HG03280 (cell line): ENCODE measurements around the gene IFNA13.
"Not testable (repeated sequence)": the region's sequence is repeated elsewhere in the genome, so short reads cannot be mapped to it uniquely, and the experiment has no call there.

Source experiments
- ATAC-seq: cut with Tn5 transposase; IDR thresholded peaks from one replicate; pipeline ENCODE4 v1.9.1; 2021; ENCODE audit warnings: mild to moderate bottlenecking, moderate library complexity; ENCODE audit not compliant: unreplicated experiment

The IFNA13 gene

GRCh38 chr9:21367957-21368356, at the start of gene IFNA13:
Gene IFNA13 (minus strand): TSS chr9:21368057. CDS start chr9:21368010, 47 bp downstream.
- ATAC-seq: no peak

- ATAC-seq: no peak
Measured at GRCh38 chr9:21415493-21416267, 47.8 kb upstream of the IFNA13 start.

- ATAC-seq: no peak
Measured at GRCh38 chr9:21414220-21414940, 46.5 kb upstream of the IFNA13 start.

GRCh38 chr9:21413624-21414023, 45.8 kb upstream of the IFNA13 start:
- ATAC-seq: no peak

GRCh38 chr9:21413151-21413550, 45.3 kb upstream of the IFNA13 start:
- ATAC-seq: no peak

- no peak for ATAC-seq
Measured at GRCh38 chr9:21412107-21412506, 44.2 kb upstream of the IFNA13 start.

GRCh38 chr9:21408817-21409216, 41.0 kb upstream of the IFNA13 start, which contains the start of gene IFNA8:
Gene IFNA8 (plus strand): TSS chr9:21409117. CDS start chr9:21409177, 60 bp downstream.
- no peak for ATAC-seq

- ATAC-seq: no peak
Measured at GRCh38 chr9:21404146-21404545, 36.3 kb upstream of the IFNA13 start.

- no peak for ATAC-seq
Measured at GRCh38 chr9:21402386-21403251, 34.8 kb upstream of the IFNA13 start.

GRCh38 chr9:21399956-21400355, 32.1 kb upstream of the IFNA13 start:
- ATAC-seq: no peak

- no peak for ATAC-seq
Measured at GRCh38 chr9:21398955-21399489, 31.2 kb upstream of the IFNA13 start.

GRCh38 chr9:21395778-21396717, 28.2 kb upstream of the IFNA13 start:
- peak; percentile 61 for ATAC-seq

GRCh38 chr9:21392270-21392669, 24.4 kb upstream of the IFNA13 start:
- ATAC-seq: peak; percentile 93

- ATAC-seq: no peak
Measured at GRCh38 chr9:21385131-21385670, 17.3 kb upstream of the IFNA13 start, which contains the start of gene IFNA2. Gene IFNA2 (minus strand): TSS chr9:21385398. CDS start chr9:21385329, 69 bp downstream.

GRCh38 chr9:21383627-21384026, 15.8 kb upstream of the IFNA13 start:
- no peak for ATAC-seq

- ATAC-seq: peak; percentile 100
Measured at GRCh38 chr9:21381448-21382339, 13.8 kb upstream of the IFNA13 start.

- not testable (repeated sequence) for ATAC-seq
Measured at GRCh38 chr9:21371467-21371866, 3.6 kb upstream of the IFNA13 start.

GRCh38 chr9:21367169-21367568, 688 bp downstream of the IFNA13 start:
- peak; percentile 78 for ATAC-seq
